HG03565 (cell line): ENCODE measurements around the gene WFIKKN2.
"Not testable (repeated sequence)": the region's sequence is repeated elsewhere in the genome, so short reads cannot be mapped to it uniquely, and the experiment has no call there.

Source experiments
- ATAC-seq: cut with Tn5 transposase; IDR thresholded peaks from one replicate; pipeline ENCODE4 v1.9.1; 2021; ENCODE audit warnings: mild to moderate bottlenecking, moderate library complexity; ENCODE audit not compliant: unreplicated experiment

WFIKKN2 gene

DNA sequence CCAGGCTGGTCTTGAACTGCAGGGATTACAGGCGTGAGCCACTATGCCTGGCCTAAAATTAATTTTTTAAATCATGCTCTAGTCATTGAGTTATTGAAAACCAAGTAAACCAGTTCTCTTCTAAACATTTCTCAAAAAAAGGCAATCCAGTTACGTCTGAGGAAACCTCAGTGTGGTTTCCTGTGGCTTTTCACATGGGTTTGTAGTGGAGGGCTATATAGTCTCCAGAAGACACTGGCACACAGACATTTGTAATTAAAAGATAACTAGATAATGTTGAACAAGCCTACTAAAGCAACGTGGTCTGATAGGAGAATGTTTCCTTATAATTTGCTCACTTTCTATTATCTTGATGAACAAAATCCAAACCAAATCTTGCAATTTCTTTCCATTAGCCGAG lies 36.0 kb downstream of the WFIKKN2 start:
- no peak for ATAC-seq

DNA sequence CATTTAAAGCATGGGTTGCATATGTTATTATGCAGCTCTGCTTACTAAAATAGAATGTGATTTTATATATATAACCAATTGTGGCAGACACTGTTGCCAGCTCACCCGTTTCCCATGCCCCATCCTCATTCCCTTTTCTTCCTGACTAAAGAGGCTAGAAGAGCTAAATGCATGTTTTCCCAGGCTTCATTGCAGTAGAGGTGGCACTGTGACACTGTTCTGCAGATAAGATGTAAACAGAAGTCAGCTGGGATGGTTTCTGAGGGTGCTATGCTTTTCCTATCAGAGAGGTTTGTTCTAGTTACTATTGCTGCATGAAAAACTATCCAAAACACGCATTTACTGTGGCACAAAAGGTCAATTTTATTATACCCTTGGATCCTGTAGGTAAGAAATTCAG lies 36.5 kb downstream of the WFIKKN2 start:
- no peak for ATAC-seq

- no peak for ATAC-seq
These were observed 37.5 kb downstream of the WFIKKN2 start for GRCh38 chr17:50872710-50873424.

GRCh38 chr17:50875074-50875473 lies 39.7 kb downstream of the WFIKKN2 start:
- no peak for ATAC-seq

DNA sequence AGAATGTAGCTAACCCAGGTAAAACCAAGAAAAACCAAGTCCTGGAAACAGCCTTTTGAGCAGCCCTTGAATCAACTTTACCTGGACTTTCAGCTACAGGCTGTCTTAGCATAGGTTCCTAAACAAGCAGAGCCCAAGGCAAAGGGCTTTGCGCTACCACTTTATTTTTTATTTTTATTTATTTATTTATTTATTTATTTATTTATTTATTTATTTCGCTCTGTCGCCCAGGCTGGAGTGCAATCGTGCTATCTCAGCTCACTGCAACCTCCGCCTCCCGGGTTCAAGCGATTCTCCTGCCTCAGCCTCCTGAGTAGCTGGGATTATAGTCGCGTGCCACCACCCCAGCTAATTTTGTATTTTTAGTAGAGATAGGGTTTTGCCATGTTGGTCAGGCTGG lies 41.7 kb downstream of the WFIKKN2 start:
- ATAC-seq, result not testable (repeated sequence)

DNA sequence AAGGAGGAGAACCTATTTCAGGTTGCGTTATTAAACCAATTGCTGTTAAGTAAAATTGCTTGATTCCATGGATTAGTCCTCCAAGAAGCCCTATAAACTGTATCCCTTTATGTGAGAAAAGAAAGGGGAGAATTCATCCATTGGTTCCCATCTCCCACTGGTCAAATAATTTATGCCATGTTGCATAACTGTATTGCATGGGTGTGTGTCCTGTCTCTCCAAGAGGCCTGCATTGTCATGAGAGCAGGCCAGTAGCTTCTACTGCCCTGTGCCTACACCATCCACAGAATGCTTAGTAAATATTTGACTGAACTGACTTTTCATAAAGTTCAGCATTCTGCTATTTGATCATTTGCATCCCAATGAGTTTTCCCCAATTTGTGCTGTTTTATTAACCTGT lies 42.5 kb downstream of the WFIKKN2 start:
- no peak for ATAC-seq

DNA sequence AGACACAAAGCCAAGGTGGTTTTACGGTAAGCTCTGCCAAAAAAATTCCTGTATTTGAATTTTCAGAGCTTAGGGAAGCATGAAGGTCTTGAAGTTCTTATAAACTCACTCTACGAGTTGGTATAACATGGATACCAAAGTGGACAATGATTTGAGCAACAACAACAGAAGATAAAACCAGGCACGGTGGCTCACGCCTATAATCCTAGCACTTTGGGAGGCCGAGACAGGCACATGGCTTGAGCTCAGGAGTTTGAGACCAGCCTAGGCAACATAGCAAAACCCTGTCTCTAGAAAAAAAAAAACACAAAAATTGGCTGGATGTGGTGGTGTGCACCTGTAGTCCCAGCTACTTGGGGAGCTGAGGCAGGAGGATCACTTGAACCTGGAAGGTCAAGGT lies 43.7 kb downstream of the WFIKKN2 start:
- ATAC-seq, result no peak

DNA sequence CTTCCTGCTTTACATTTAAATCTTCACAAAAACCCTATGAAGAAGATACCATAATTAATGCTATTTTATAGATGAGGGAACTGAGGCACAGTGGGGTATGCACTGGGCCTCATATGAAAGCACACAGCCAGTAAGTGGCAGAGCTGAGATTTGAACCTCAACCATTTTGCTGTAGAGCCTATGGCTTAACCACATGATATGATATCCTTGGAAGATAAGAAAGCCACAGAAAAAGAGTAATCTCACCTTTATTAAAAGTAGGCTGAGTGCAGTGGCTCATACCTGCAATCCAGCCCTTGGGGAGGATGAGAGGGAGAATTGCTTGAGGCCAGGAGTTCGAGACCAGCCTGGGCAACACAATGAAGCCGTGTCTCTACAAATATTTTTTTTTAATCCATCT lies 45.8 kb downstream of the WFIKKN2 start:
- ATAC-seq, result no peak

DNA sequence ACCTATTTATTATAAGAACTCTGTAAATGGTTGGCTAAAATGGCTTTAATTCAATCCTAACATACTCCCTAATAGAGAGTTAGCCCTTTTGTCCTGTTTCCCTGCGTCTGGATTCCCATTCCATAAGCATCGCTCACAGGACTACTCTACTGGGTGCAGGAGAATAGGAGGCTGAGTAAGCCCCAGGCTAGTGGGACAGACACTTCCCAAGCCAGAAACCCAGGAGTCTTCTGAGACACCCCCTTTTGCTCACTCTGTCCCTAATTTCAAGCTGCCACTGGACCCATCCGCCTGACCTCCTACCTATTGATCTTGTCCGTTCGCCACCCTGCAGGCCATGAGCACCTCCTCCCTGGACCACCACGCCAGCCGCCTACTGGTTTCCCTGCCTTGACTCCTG lies 47.5 kb downstream of the WFIKKN2 start:
- ATAC-seq, result no peak

GRCh38 chr17:50883850-50884438 lies 48.6 kb downstream of the WFIKKN2 start:
- no peak for ATAC-seq

GRCh38 chr17:50884439-50885311 lies 49.3 kb downstream of the WFIKKN2 start:
- no peak for ATAC-seq

DNA sequence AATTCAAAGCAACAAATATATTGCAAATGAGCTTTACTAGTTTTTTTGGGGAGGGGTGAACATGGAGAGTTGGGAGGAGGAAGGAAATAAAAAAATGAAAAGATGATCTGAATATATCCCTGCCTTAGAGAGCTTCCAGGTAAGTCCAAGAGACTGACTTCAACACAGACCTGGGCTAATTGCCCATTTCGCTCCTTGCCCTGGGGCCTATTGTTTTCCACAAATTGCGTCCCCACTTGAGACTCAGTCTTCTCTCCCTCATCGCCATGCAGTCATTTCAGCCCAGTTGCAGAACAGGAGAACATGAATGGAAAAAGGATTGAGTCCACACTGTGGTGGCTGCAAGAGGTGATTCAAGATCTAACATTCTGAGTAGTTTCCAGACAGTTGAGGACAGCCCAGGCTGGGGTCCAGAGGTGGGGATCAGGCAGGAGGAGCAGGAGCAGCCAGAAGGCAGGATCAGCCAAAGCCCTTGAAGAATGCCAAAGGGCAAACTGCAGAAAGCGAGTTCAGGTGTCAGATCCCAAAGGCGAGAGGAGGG lies 52.4 kb downstream of the WFIKKN2 start:
- no peak for ATAC-seq

DNA sequence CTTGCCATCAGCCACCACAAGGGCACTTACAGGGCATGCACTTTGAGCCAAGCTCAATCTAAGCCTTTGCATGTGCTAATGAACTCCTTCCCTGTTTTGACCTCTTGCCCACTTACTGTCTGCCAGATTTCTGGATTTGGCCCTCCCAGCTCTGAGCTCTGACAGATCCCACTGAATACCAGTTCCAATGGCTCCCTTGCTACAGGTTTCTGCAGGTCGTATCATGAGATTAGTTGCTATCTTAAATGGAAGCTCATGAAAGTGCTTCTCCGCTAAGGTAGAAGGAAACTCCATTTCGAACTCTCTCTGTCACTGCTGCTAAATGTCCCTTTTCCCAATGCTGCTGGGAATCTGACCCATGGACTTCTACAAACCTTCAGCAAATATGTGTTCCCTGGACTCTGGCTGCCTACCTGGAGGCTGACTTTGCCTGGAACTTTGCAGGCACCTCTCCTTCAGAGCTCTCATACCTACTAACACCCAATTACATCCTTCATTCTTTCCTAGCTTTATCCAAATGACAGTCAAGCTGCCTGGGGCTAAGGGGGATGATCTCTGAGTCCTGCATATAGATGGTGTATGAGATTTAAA lies 54.2 kb downstream of the WFIKKN2 start:
- no peak for ATAC-seq

DNA sequence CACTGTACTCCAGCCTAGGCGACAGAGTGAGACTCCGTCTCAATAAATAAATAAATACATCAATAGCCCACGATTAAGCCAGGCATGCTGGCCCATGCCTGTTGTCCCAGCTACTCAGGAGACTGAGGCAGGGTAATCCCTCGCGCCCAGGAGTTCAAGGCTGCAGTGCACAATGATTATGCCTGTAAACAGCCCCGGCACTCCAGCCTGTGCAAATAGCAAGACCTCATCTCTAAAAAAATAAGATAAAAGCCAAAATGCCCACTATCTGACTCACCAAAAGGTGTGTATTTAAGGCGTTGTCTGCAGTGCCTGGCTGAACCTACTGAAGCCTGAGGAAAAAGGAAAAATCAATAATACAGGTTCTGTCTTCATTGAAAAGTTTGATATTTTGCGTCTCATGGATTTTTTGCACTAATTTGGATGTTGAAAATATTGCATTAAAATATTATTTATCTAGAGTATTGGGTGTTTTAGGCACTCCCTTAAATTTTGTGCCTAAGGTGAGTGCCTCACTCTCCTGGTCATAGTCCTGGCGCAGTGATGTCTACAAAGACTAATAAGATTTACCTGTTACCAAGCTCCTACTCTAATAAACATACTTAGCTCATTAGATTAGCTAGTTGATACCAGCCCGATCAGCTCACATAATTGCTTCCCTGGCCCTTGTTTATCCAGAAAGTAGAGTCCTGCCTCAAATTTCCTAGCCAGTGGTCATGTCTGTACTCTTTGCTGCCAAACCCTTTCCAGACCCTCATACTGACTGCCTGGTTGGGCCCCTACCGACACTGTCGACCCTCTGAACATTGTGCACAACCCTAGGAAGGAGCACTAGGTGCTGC lies 55.5 kb downstream of the WFIKKN2 start:
- ATAC-seq, result no peak

DNA sequence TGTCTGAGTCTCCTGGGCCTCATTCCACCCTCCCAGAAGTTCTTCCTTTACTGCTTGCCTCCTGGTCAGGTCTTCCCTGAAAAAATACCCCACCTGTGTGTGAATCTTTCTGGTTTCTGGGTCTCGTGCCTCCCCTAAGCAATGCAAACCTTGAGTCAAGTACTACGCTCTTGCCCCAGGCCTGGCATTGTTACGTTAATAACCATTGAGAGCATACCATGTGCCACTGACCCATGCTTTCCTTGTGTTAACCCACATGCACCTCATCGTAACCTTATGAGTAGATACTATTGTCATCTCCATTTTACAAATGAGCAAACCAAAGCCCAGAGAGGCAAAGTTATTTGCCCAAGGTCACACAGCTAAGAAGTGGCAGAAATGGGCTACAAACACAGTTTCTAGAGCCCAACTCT lies 56.2 kb downstream of the WFIKKN2 start:
- no peak for ATAC-seq
